D341Med (cell line): Measurements from ENCODE around the gene CHRD.
"Not testable (repeated sequence)": the region's sequence is repeated elsewhere in the genome, so short reads cannot be mapped to it uniquely, and the experiment has no call there.

Experiments
- DNase-seq: peaks from one replicate; pipeline ENCODE4 v3.0.0; 2012; ENCODE audit warnings: low spot score

Gene CHRD

GRCh38 chr3:184419171-184419570, 39.3 kb downstream of the CHRD start:
- no peak for DNase-seq

- DNase-seq = no peak
Measured at GRCh38 chr3:184423561-184423960, 43.7 kb downstream of the CHRD start.

- no peak for DNase-seq
Measured at GRCh38 chr3:184426691-184427141, 46.9 kb downstream of the CHRD start.

- no peak for DNase-seq
Measured at GRCh38 chr3:184428561-184429175, 48.8 kb downstream of the CHRD start.

GRCh38 chr3:184429786-184430185, 49.9 kb downstream of the CHRD start:
- no peak for DNase-seq

- no peak for DNase-seq
Measured at GRCh38 chr3:184430940-184431339, 51.1 kb downstream of the CHRD start.

GRCh38 chr3:184433178-184433577, 53.3 kb downstream of the CHRD start:
- DNase-seq = not testable (repeated sequence)

- DNase-seq = no peak
Measured at GRCh38 chr3:184439096-184439495, 59.2 kb downstream of the CHRD start.
